Stimulated activated CD4-positive, alpha-beta T cell treated with anti-CD3 and anti-CD28 coated beads, Interleukin-15, amount 100 ng/mL, for 24 hours (primary cell): Measurements from ENCODE around the gene PI4KA.

Source experiments
- DNase-seq: peaks from one replicate; pipeline ENCODE4 v3.0.0-alpha.2; 2020

The PI4KA gene

DNA sequence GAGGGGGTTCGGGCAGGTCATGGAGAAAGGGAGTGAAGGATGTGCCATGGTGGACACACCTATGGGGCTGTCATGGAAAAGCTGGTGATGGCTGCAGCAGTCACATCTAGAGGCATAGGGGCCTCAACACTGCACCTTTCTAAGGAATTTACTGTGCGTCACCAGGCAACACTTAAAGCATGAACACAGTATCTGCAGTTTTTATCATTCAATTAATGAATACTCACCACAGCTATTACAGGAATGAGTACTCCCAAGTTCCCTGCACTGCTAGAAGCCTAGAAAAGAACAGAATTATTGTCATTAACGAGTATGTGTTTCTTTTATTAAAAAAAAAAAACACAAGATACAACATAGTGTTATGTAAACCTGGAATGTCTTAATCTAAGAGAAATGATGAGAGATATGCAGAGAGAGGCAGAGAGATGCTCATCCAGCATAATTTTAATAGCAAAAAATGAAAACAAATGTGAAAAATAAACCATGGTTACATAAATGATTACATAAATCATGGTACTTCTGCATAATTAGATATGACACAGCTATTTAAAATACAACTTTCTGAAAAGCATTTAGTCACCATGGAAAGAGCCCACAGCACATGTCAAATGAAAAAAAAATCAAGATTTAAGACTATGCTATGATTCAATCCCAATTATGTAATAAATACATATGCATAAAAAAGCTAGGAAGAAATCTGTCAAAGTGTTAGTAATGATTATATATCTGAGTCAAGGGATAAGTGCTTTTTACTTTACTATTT lies 65.5 kb downstream of the PI4KA start:
- no peak for DNase-seq

- no peak for DNase-seq
These were observed 66.2 kb downstream of the PI4KA start for GRCh38 chr22:20792221-20792965.

- DNase-seq, result no peak
These were observed 69.8 kb downstream of the PI4KA start for GRCh38 chr22:20788627-20789344.

DNA sequence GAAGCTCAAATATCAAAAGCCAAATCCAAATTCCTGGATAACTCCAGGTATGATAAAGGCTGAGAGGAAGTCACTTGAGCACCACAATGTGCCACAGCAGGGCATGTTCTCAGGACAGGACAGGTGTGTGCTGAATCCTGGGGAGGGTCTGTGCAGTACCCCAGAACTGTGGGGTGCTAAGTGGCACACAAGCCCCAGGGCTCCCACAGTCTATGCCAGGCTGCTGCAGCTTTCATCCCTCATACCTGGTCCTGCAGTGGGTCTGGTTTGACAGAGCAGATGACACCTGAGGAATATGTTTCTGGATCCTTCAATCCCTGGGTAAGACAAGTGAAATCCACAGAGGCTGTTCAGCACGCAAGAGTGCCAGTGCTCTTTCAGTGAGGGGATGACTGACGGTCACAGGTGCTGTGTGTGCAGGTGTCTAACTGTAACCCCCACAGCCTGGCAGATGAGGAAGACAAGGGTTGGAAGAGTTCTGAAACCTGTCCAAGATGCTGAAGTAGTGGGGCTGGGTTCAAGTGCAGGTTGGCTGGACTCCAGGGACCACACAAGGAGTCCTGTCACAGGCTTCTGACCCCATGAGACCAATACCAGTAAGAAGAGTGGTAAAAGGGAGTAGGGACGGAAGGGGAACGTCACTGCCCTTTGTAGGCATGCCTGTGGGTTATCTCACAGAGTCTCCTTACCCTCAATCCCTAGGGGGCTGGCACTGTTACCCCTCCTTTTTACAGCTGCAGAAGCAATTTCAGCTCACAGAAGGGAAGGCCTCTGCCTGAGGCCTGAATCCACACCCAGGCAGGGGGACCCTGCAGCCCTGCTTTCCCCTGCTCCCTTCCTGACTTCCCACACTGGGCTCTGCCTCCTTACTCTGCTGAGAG lies 70.6 kb downstream of the PI4KA start:
- no peak for DNase-seq

- no peak for DNase-seq
These were observed 71.4 kb downstream of the PI4KA start for GRCh38 chr22:20787223-20787622.

- no peak for DNase-seq
These were observed 72.1 kb downstream of the PI4KA start for GRCh38 chr22:20786536-20786979.

- DNase-seq, result no peak
These were observed 72.6 kb downstream of the PI4KA start for GRCh38 chr22:20786048-20786447.

- DNase-seq, result no peak
These were observed 73.2 kb downstream of the PI4KA start for GRCh38 chr22:20785415-20785814.

DNA sequence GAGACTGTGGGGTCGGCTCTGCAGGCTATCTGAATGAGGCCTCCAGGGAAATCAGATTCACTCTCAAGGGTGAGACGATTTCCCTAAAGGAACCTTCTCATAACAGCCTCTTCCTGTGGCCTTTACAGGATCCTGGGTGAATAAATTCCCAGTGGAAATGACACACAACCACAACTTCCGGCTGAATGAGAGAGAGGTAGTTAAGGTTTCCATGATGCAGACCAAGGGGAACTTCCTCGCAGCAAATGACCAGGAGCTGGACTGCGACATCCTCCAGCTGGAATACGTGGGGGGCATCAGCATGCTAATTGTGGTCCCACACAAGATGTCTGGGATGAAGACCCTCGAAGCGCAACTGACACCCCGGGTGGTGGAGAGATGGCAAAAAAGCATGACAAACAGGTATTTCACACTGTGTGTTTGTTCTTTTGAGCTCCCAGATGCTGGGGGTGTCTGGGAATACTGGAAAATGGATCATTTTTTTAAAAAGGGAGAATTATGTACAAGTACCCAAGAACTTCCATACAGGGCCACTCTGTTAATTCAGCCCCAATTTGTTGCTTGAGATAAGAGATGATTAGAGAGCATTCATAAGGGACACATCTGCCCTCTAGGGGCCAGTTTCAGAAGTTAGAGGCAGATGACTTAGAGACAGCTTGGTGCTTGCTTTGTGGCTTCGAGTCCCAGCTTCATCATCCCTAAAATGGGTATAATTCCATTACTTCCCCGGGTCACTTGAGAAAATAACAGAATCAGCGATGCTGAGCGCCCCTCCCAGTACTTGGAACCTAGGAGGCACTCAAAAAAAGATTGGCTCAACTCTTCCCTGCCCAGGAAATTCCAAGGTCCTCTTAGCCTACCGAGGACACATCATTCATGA lies 74.5 kb downstream of the PI4KA start:
- peak; percentile 56 for DNase-seq

GRCh38 chr22:20783300-20783673 lies 75.3 kb downstream of the PI4KA start:
- DNase-seq, result no peak

GRCh38 chr22:20782596-20783299 lies 75.9 kb downstream of the PI4KA start:
- no peak for DNase-seq

DNA sequence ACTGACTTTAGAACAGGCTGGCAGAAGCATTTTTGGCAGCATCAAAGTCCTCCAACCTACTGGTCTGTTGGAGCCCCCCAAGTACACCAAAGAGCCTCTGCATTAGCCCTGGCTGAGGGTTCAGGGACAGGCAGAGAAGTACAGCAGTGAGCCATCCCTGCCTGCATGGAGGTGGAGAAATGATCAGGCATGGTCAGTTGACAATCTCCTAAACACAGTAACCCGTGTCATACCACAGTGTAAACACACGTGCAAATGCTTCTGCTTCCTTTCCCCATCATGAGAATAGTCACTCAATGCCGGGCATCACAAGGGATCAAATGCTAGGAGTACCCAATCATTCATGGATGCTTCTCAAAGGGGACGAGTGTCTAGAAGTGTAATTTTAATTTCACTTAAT lies 76.5 kb downstream of the PI4KA start:
- DNase-seq, result no peak

GRCh38 chr22:20781272-20781990 lies 77.2 kb downstream of the PI4KA start:
- peak; percentile 52 for DNase-seq

DNA sequence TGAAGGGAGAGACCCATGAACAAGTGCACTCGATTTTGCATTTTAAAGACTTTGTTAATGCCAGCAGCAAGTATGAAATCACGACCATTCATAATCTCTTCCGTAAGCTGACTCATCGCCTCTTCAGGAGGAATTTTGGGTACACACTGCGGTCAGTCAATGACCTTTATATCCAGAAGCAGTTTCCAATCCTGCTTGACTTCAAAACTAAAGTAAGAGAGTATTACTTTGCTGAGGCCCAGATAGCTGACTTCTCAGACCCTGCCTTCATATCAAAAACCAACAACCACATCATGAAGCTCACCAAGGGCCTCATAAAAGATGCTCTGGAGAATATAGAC lies 78.8 kb downstream of the PI4KA start:
- no peak for DNase-seq

DNA sequence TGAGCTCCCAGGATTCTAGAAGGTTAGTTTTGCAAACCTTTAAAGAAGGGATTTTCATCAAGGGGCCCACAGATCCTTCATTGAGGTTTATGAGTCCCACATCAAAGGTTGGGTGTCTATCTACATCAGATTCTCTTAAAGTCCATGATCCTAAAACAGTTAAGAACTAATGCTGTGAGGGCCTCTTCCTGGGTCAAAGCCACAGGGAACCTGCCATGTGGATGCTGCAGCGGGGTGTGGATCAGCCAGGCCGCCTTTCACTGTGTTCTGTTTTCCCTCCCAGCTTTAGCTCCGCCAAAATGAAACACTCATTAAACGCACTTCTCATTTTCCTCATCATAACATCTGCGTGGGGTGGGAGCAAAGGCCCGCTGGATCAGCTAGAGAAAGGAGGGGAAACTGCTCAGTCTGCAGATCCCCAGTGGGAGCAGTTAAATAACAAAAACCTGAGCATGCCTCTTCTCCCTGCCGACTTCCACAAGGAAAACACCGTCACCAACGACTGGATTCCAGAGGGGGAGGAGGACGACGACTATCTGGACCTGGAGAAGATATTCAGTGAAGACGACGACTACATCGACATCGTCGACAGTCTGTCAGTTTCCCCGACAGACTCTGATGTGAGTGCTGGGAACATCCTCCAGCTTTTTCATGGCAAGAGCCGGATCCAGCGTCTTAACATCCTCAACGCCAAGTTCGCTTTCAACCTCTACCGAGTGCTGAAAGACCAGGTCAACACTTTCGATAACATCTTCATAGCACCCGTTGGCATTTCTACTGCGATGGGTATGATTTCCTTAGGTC lies 79.4 kb downstream of the PI4KA start:
- no peak for DNase-seq

DNA sequence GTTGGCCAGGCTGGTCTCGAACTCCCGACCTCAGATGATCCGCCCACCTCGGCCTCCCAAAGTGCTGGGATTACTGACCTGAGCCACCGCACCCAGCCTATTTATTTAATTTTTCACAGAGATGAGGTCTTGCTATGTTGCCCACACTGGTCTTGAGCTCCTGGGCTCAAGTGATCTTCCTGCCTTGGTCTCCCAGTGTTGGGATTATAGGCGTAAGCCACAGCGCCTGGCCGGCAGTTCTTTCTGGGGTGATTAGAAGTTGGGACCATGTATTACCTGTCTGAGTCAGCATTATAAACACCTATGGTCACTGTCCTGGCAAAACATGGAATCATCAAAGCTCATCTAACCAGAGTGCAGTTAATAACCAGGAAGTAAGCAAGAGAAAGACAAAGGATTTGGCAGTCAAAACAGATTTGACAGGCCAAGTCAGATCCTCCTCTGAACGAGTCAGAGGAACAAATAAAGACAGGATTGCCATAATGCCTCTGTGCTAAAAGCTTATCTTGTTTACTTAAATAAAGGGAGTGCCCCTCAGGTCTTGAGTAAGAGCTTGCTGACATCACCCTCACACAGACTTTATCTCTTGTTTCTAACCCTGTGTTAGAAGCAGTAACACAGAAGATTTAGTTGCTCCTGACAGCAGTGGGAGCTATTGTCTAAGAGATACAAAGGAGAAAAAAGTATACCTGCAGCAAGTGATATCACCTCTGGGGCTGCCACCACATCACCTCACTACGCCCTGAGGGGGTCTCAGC lies 81.0 kb downstream of the PI4KA start:
- no peak for DNase-seq

- no peak for DNase-seq
These were observed 81.8 kb downstream of the PI4KA start for GRCh38 chr22:20776624-20777405.

DNA sequence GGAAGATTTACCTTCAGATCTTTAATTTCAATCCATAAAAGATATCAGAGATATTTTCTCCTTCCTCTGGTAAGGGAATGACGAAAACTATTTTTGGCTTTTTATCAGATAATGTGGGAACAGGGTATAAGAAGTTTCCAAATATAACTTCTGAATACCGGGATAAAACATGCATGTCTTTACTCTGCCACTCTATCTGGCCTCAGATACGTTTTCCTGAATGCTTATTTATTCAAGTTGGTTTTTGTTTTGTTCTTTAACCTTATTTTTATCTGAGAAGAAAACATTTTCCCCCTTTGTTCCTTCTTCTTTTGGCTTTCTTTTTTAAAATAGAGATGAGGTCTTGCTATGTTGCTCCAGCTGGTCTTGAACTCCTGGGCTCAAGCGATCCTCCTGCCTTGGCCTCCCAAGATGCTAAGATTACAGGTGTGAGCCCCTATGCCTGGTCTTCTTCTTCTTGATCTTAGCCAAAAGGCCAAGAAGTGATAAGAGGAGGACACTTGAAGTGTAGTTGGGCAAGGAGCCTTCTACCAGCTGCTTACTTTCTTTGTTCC lies 83.2 kb downstream of the PI4KA start:
- no peak for DNase-seq
